ENCODE measurements around the gene KRT80.

KRT80 gene

DNA sequence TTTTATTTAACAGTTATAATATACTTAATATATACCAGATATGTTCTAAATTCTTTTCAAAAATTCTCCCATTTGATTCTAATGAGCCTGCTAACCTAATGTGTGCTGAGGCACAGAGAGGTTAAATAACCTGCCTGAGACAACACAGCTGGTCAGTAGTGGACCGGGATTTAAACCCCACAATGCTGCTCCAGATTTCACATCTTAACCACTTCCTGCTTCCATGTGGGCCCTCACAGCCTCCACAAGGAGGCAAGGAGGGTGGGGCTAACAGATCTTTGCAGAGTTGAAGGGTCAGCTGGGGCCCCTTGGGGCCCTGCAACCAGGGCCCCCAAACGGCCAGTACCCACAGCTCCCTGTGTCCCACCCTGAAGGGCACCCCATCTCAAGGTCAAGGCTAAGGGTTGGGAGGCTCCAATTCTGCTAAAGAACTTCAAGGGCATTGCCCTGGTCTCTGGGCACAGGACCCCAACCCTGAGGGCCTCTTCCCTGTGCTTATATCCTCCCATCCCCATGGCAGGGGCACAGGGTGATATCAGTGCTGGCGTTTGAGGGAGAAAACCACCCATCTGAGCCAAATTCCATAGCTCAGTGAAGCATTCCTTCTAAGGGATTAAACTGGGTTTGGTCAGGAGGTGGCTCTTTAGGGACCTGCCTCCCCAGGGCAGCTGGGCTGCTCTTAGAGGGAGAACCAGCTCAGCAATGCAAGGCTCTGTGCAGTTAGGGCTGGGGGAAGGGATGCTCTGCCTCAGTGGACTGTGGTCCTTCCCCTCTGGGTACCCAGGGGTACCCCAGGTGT is 2.2 kb downstream of the KRT80 start:
- H3K4me3 ChIP-seq (ENCODE audit: low read depth in 1 of 2, low read length in 1 of 2), result no peak overlapping the region
- H3K27me3 ChIP-seq, result no peaks in the 10 kb centered on the region
- TF ChIP-seq CTCF (IDR thresholded peaks at IDR 0.05), result no peak
- peaks cover 10 to 13% of the 10 kb centered on the region in 2 experiments for H3K4me1 ChIP-seq (ENCODE audit: control insufficient read depth in 1 of 2, insufficient read depth in 1 of 2, low read depth in 1 of 2, low read length in 1 of 2)
- no peaks in the 10 kb centered on the region for H3K9me3 ChIP-seq
- no peak overlapping the region for H3K27ac ChIP-seq
- no peaks in the 10 kb centered on the region for H3K36me3 ChIP-seq

DNA sequence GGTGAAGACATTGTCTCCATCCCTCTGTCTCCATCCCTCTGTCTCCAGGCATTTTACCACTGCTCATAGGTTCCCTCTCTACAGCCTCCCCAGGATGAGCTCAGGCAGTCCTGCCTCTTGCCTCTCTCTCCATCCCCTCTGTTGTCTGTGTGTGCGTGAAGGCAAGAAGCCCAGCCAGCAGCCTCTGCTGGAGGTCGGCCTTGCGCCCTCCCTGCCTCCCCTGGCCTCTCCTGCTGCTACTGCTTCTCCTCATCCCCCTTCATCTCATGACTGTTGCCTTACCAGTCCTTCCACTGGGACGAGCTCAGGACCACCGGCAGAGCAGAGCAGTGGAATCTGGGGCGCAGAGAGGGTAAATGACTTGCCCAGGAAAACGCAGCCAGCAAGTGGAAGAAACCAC is 3.2 kb downstream of the KRT80 start:
- no peak for TF ChIP-seq CTCF (IDR thresholded peaks at IDR 0.05)
- Histone ChIP-seq H3K9me3 (no peaks in the 10 kb centered on the region), H3K4me1 (ENCODE audit: control insufficient read depth in 1 of 2, insufficient read depth in 1 of 2, low read depth in 1 of 2, low read length in 1 of 2) (peaks cover 12 to 13% of the 10 kb centered on the region in 2 experiments), H3K27ac (no peak overlapping the region), H3K36me3 (no peaks in the 10 kb centered on the region), H3K4me3 (ENCODE audit: low read depth in 1 of 2, low read length in 1 of 2) (no peak overlapping the region), H3K27me3 (no peaks in the 10 kb centered on the region)

- H3K27ac ChIP-seq, result no peak overlapping the region
- no peaks in the 10 kb centered on the region for H3K9me3 ChIP-seq
- no peaks in the 10 kb centered on the region for H3K27me3 ChIP-seq
- peaks cover 12 to 13% of the 10 kb centered on the region in 2 experiments for H3K4me1 ChIP-seq (ENCODE audit: control insufficient read depth in 1 of 2, insufficient read depth in 1 of 2, low read depth in 1 of 2, low read length in 1 of 2)
- H3K4me3 ChIP-seq (ENCODE audit: low read depth in 1 of 2, low read length in 1 of 2), result no peak overlapping the region
- no peaks in the 10 kb centered on the region for H3K36me3 ChIP-seq
- TF ChIP-seq CTCF (IDR thresholded peaks at IDR 0.05), result no peak
Measured at GRCh38 chr12:52187640-52188039, 4.2 kb downstream of the KRT80 start.

- H3K4me1 ChIP-seq (ENCODE audit: control insufficient read depth in 1 of 2, insufficient read depth in 1 of 2, low read depth in 1 of 2, low read length in 1 of 2), result peaks cover 12 to 13% of the 10 kb centered on the region in 2 experiments
- no peaks in the 10 kb centered on the region for H3K36me3 ChIP-seq
Measured at GRCh38 chr12:52187206-52187605, 4.6 kb downstream of the KRT80 start.

GRCh38 chr12:52186118-52186840 is 5.5 kb downstream of the KRT80 start:
- no peak for TF ChIP-seq CTCF (IDR thresholded peaks at IDR 0.05)
- no peaks in the 10 kb centered on the region for H3K36me3 ChIP-seq
- H3K27me3 ChIP-seq, result no peaks in the 10 kb centered on the region
- no peaks in the 10 kb centered on the region for H3K9me3 ChIP-seq
- H3K27ac ChIP-seq, result no peak overlapping the region
- H3K4me3 ChIP-seq (ENCODE audit: low read depth in 1 of 2, low read length in 1 of 2), result no peak overlapping the region
- H3K4me1 ChIP-seq (ENCODE audit: control insufficient read depth in 1 of 2, insufficient read depth in 1 of 2, low read depth in 1 of 2, low read length in 1 of 2), result peaks cover 12 to 13% of the 10 kb centered on the region in 2 experiments

More at GRCh38 chr12:52187206-52187605, 4.6 kb downstream of the KRT80 start:
- Histone ChIP-seq H3K9me3 (no peaks in the 10 kb centered on the region), H3K27me3 (no peaks in the 10 kb centered on the region), H3K27ac (no peak overlapping the region), H3K4me3 (ENCODE audit: low read depth in 1 of 2, low read length in 1 of 2) (no peak overlapping the region)
- TF ChIP-seq CTCF (IDR thresholded peaks at IDR 0.05), result no peak

Data from neutrophil (primary cell).